D721Med (cell line): ENCODE results near the gene KLHL33.

Source experiments
- DNase-seq: peaks from one replicate; pipeline ENCODE4 v3.0.0; 2011; ENCODE audit warnings: low spot score; ENCODE audit not compliant: insufficient read length
- FAIRE-seq: peaks from 2 replicates; lab custom pipeline; 2011; peaks lifted over from hg19 to GRCh38; lab: Jason Lieb, UNC
- CTCF ChIP-seq: IDR thresholded peaks from 2 replicates; pipeline ENCODE4 v1.5.1; 2012; ENCODE audit warnings: mild to moderate bottlenecking, control low read depth; ENCODE audit not compliant: insufficient read depth; ENCODE audit errors: missing control alignments

The KLHL33 gene

GRCh38 chr14:20470603-20470901, 34.6 kb upstream of the KLHL33 start:
- TF ChIP-seq CTCF: no peak
- DNase-seq (no peak), FAIRE-seq (no peak)

- FAIRE-seq: no peak
- DNase-seq: no peak
- no peak for TF ChIP-seq CTCF
Measured at GRCh38 chr14:20469890-20470602, 34.1 kb upstream of the KLHL33 start.

- no peak for TF ChIP-seq CTCF
- DNase-seq: peak; percentile 96
- FAIRE-seq: no peak
Measured at GRCh38 chr14:20469242-20469889, 33.4 kb upstream of the KLHL33 start, which contains the start of gene PNP. Gene PNP, plus strand, starts transcription at chr14:20469406. Its CDS starts 119 bp downstream, at chr14:20469525.

GRCh38 chr14:20468764-20469241, 32.8 kb upstream of the KLHL33 start:
- FAIRE-seq (no peak), DNase-seq (no peak)
- no peak for TF ChIP-seq CTCF

- DNase-seq: peak; percentile 79
- peak; percentile 80 for FAIRE-seq
- TF ChIP-seq CTCF: no peak
Measured at GRCh38 chr14:20461225-20462141, 25.5 kb upstream of the KLHL33 start, which contains the start of gene PIP4P1. Gene PIP4P1, minus strand, starts transcription at chr14:20461434. Its CDS starts 109 bp downstream, at chr14:20461325.

- no peak for DNase-seq
- FAIRE-seq: no peak
- TF ChIP-seq CTCF: no peak
Measured at GRCh38 chr14:20460458-20461224, 24.7 kb upstream of the KLHL33 start.
